Brain microvascular endothelial cell (primary cell): ENCODE data around the gene KCTD1.

Source experiments
- DNase-seq: peaks from one replicate; pipeline ENCODE4 v3.0.0-alpha.2; 2020
- H3K27ac ChIP-seq: fragments of 250-450 bp; sonication (Bioruptor Pico); 2 replicates; pipeline ENCODE4 v1.5.1; 2020; ENCODE audit warnings: mild to moderate bottlenecking, moderate library complexity
- H3K27me3 ChIP-seq: fragments of 250-450 bp; sonication (Bioruptor Pico); replicated peaks from 2 replicates; pipeline ENCODE4 v1.5.1; 2020; ENCODE audit warnings: mild to moderate bottlenecking
- H3K36me3 ChIP-seq: fragments of 250-450 bp; sonication (Bioruptor Pico); replicated peaks from 2 replicates; pipeline ENCODE4 v1.5.1; 2020; ENCODE audit warnings: mild to moderate bottlenecking
- H3K4me3 ChIP-seq: 2 replicates; pipeline ENCODE4 v1.5.1; 2011; ENCODE audit warnings: low read depth, mild to moderate bottlenecking, control low read depth, low read length, moderate library complexity
- CTCF ChIP-seq: IDR thresholded peaks from 2 replicates; pipeline ENCODE4 v1.5.1; 2011; ENCODE audit warnings: low read depth, mild to moderate bottlenecking, moderate library complexity, low read length, control low read depth, inconsistent platforms; ENCODE audit errors: missing control alignments
- in situ Hi-C: cut with HindIII; loops from 2 replicates; pipeline ENCODE4 v1.10.0; 2017; ENCODE audit warnings: low sequenced_read_pairs, low pct_ligation_motif_present

Gene KCTD1

DNA sequence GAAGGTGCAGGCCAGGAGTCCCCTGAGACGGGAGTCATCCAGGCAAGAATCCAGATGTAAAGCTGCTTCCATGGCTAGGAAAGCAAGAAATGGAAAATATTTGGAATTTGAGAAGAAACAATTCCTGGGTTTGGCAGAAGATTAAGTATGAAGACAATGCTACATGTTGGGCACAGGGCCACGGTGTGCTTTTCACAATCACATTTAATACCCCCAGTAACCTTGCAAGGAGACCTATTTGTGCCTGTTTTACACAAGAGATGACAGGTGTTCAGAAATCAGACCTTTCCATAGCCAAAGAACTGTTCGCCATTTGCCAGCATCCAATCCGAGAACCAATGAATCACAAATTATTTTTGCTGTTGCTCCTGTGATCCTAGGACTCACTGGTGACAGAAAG lies 50.5 kb downstream of the KCTD1 start:
- DNase-seq = no peak
- in situ Hi-C loops = no loop called here
- no peaks in the 10 kb centered on the region for H3K27me3 ChIP-seq
- H3K27ac ChIP-seq = no peak overlapping the region
- TF ChIP-seq CTCF = no peak
- no peaks in the 10 kb centered on the region for H3K36me3 ChIP-seq
- H3K4me3 ChIP-seq = no peak overlapping the region

DNA sequence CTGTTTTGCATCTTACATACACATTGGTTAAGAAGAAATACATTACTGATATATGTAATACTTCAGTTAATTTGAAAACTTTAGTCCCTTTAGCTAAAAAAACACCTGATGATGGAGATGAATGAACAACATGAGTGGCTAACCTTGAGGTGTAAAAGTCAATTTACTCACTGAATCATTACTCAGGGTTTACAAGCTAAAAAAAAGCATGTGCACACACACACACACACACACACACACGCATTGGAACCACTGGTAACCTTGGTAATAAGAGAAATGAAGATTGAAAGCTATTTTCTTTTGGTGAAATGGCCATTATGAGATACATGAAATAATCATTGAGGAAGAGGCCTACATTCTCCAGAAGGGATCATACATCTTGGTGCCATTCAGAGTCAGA lies 51.8 kb downstream of the KCTD1 start:
- no peak for DNase-seq
- no peak for TF ChIP-seq CTCF
- in situ Hi-C loops = no loop called here
- Histone ChIP-seq H3K27ac (no peak overlapping the region), H3K27me3 (no peaks in the 10 kb centered on the region), H3K4me3 (no peak overlapping the region), H3K36me3 (no peaks in the 10 kb centered on the region)

GRCh38 chr18:26495287-26495686 lies 53.1 kb downstream of the KCTD1 start:
- in situ Hi-C loops = no loop called here
- DNase-seq = no peak
- no peaks in the 10 kb centered on the region for H3K36me3 ChIP-seq
- no peak overlapping the region for H3K27ac ChIP-seq
- no peak for TF ChIP-seq CTCF
- H3K4me3 ChIP-seq = no peak overlapping the region
- H3K27me3 ChIP-seq = no peaks in the 10 kb centered on the region

DNA sequence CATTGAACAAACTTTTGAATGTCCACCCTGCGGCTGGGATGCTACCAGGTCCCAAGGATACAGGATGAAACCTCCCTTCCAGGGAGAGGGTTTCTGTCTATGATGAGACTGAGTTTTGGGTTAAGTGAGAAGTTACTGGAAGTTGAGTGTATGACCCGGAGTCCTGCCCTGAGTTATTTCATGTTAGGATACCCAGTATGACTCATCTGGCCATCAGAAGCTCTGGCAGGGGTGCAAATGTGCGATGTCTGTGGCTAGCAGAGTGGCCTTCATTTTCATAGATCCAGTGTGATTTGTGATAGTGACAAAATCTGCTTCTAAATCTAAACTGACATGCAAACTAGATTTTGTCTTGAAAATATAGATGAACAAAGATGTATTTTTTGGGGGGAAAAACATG lies 55.3 kb downstream of the KCTD1 start:
- no peak overlapping the region for H3K4me3 ChIP-seq
- TF ChIP-seq CTCF = no peak
- H3K36me3 ChIP-seq = no peaks in the 10 kb centered on the region
- no peaks in the 10 kb centered on the region for H3K27me3 ChIP-seq
- no peak for DNase-seq
- H3K27ac ChIP-seq = no peak overlapping the region
- in situ Hi-C loops = no loop called here

DNA sequence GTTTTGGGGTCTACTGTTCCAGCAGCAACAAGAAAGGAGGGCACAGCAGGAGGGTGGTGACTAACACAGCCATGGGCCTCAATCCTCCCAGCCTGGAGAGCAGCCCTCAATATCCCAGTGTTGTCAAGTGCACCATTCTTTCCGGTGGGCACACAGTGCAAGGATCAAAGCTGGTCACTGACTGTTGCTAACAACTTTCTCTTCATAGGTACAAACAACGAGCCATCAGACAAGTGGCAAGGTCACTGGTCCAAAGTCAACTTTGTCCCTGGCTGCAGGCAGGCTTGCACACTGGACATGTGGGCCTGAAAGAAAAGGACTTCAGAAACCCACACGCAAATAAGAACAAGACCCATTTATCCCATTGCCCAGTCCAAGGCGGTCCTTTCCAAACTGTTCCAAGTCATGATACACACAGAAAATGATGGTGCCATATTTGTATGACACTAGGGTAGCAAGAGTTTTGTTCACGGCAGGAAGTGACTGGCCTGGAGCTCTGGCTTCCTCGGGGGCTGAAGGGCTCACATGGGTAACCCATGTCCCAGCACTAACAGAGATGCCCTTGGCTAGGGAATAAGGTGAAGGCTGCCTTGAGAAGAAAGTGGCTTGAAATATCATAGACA lies 57.0 kb downstream of the KCTD1 start:
- Histone ChIP-seq H3K27me3 (no peaks in the 10 kb centered on the region), H3K36me3 (no peaks in the 10 kb centered on the region), H3K27ac (no peak overlapping the region), H3K4me3 (no peak overlapping the region)
- no peak for TF ChIP-seq CTCF
- DNase-seq = no peak
- in situ Hi-C loops = no loop called here

DNA sequence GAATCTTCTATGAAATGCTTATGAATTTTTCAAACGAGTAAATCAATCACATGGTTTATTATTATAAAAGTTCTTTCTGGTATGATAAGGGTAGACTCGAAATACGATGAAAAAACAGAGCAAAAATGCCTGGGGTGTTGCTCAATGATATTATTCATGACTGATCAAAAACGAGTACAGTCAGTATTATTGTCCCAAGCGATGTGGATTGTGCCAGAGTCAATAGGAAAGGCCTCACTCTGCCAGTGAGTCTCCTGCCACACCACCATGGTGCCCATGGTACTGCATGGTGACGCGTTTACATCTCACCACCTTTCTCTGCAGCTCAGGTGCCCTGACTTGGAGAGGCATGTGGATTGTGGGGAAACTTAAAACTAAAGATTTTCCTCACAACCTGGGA lies 58.5 kb downstream of the KCTD1 start:
- Histone ChIP-seq H3K27me3 (no peaks in the 10 kb centered on the region), H3K36me3 (no peaks in the 10 kb centered on the region), H3K4me3 (no peak overlapping the region), H3K27ac (peak overlapping the region; percentile 71)
- in situ Hi-C loops = no loop called here
- peak; percentile 49 for DNase-seq
- no peak for TF ChIP-seq CTCF
